Testis (tissue), 2 donors: ENCODE data around the gene TFF3.

Source experiments
- CTCF ChIP-seq, 3 experiments: fragments of 450-650 bp in 2 of 3; fragments of 200-600 bp in 1 of 3; sonication (generic) in 1 of 3; IDR thresholded peaks; one replicate each; pipeline ENCODE4 v1.5.1; 2016 to 2019; ENCODE audit warnings: antibody characterized with exemption in 3 of 3, mild to moderate bottlenecking in 2 of 3, moderate library complexity in 1 of 3
- POLR2A ChIP-seq: fragments of 450-650 bp; IDR thresholded peaks from one replicate; pipeline ENCODE4 v1.6.1; 2017; ENCODE audit warnings: antibody characterized with exemption, mild to moderate bottlenecking, moderate library complexity

- TF ChIP-seq CTCF (IDR thresholded peaks at IDR 0.05) (no peak), POLR2A (no peak)
Observed at GRCh38 chr21:42343101-42343500, 27.9 kb upstream of the TFF3 start.
